Measurements from ENCODE around the gene MALSU1. TPM values are rescaled to one million over a fixed set of nuclear protein-coding genes. Genes with fewer than 3 reads are reported as not detected.
A peak's percentile ranks its signal among the peaks of the same experiment; 100 is the strongest.

The MALSU1 gene
- 46.6 and 58.5 TPM in 2 replicates for total RNA-seq

DNA sequence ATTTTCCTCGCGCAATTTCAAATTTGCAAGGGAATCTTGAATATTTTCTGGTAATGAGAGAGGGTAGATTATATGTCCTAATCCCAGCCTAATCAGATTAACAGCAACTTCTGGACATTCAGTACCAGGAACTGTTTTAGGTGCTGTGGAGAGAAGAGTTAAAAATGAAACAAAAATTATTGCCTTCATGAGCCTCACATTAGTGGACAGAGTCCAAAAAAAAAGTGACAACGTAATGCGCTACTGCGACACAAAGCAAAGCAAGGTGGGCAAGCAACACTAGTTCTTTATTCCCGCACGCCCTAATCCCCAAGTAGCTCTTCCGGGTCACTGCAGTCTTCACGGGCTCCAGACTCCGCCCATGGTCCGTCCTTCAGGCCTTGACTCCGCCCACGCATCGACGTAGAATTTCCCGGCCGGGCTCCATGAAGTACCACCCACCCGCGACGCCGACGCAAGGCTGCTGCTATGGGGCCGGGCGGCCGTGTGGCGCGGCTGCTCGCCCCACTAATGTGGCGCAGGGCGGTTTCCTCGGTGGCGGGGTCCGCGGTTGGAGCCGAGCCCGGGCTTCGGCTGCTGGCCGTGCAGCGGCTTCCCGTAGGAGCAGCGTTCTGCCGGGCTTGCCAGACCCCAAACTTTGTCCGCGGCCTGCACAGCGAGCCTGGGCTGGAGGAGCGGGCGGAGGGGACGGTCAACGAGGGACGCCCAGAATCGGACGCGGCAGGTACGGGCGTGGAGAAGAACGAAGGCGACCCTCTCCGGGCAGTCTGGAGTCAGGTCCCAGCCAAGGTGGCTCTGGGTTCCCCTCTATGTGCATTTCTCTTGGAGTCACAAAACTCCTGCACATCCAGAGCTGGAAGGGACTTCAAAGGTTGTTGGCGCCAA lies at the start of gene MALSU1:
TSS of gene MALSU1 (plus strand) at position 455 of the 885 bp plus-strand sequence. CDS start at position 469, 14 bp downstream.
- DNase-seq (ENCODE audit: low read depth in 2 of 2): peak; percentile 97 to 98

DNA sequence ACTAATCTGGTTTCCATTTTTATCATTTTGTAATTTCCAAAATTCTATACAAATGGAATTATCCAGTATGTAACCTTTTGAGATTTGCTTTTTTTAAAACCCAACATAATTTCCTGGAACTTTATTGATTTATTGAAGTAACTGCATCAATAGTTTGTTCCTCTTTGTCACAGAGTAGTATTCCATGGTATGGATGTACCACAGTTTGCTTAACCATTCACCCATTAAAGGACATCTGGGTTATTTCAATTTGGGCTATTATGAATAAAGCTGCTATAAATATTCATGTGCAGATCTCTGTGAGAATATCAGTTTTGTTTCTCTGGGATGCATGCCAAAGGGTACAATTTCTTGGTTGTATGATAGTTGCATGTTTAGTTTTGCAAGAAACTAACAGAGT lies 49.7 kb upstream of the MALSU1 start:
- no peak for DNase-seq (ENCODE audit: low read depth in 2 of 2)

DNA sequence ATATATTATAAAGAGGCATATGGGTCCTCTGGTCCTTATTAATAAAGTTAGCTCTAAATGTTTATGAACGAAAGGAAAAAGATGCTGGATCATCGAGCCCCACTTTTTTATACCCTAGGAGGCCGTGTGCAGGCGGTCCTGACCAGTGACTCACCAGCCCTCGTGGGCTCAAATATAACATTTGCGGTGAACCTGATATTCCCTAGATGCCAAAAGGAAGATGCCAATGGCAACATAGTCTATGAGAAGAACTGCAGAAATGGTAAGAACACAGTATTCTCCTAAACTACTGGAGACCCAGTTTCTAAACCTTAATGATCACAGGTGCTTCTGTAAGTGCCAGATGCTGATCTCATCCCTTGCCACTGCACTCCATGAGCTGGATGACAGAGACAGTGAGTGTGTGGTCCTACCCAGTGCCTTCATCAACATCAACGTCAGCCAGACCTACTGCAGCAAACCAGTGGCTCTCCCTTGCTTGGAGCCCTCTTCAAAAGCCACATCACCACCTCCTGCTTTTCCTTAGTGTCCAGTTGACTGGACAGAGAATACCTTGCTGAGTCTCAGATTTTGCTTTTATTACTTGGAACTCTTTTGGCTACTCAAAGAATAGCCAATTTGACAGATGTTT lies 45.0 kb upstream of the MALSU1 start:
- no peak for DNase-seq (ENCODE audit: low read depth in 2 of 2)

DNA sequence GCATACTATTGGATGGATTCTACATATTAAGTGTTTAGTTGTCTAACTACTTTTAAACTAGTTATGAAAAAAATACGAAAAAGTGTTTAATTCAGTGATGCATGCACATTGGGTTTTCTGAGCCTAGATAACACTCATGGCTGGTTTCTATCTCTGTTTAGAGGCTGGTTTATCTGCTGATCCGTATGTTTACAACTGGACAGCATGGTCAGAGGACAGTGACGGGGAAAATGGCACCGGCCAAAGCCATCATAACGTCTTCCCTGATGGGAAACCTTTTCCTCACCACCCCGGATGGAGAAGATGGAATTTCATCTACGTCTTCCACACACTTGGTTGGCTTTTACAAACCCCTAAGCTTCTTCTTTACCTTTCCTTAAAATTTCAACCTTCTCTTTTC lies 42.4 kb upstream of the MALSU1 start:
- DNase-seq (ENCODE audit: low read depth in 2 of 2): no peak

DNA sequence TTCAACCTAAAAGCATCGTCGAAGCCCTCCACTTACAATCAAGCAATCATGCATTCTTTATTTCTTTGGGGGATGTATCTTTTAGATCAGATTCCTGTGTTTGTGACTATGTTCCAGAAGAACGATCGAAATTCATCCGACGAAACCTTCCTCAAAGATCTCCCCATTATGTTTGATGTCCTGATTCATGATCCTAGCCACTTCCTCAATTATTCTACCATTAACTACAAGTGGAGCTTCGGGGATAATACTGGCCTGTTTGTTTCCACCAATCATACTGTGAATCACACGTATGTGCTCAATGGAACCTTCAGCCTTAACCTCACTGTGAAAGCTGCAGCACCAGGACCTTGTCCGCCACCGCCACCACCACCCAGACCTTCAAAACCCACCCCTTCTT lies 38.8 kb upstream of the MALSU1 start:
- no peak for DNase-seq (ENCODE audit: low read depth in 2 of 2)

DNA sequence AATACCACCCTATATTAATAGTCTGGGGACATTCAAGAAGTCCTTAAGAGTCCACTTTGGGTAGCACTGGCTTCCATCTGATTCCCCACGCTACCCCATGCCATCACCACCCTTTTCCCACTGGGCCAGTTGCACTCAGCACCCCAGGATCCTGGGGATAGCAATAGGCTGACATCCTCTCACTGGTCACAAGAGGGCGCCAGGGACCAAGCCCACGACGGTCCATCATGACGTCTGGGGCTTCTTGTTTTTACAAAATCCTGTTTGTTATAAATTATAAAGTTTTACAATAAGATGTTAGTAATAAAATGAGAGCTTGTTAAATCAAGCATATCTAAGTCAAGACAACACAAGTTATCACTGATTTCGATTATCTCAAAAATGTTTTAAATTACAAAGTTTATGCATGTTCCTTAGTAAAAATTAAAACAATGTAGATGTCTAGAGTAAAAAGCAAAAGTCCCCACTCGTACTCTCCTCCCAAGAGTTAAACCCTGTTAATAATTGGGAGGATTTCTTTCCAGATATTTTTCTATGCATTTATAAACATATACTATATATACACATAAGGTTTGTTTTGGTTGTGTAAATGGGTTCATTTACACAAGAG lies 37.2 kb upstream of the MALSU1 start:
- DNase-seq (ENCODE audit: low read depth in 2 of 2): peak; percentile 72 to 78

DNA sequence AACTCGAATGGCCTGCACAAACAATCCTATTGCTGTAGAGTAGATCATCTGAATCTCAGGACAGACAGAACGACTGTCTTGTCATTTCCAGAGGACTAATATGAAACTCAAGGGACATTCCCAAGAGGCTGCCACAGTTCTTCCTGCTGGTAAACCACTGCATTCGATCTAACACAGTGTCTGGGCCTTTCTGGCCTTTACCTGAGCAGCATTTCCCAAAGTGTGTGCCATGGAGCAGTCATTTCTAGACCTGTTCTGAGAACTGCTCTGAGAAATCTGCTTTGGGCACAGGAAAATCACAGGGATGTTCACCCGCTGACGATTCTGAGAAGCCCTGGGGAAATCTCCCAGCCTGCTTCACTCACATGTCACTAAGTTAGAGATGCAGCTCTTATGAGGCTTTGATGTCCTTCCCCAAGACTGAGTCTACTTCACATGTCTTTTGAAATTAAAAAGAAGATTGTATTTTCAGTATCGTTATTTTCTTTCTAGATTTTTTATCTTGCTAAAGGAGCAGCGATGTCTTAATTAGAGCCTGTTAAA lies 34.2 kb upstream of the MALSU1 start:
- DNase-seq (ENCODE audit: low read depth in 2 of 2): no peak

DNA sequence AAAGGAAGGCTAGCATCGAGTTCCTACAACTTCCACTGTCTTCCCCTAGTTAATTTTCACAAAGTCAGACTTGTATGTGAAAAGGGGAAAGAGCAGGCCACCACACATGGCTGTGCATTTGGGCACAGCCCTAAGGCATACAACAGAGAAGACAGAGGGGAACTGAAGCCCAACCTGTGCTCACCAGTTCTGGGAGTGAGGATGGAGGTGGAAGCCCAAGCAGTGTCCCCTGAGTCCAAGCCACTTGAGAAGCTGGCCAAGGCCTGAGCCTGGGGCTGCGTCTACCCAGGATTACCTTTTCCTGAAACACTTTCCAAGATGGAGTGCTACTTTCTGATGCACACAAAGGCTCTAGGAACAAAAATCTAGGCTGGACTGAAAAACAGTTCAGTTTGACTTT lies 32.2 kb upstream of the MALSU1 start:
- DNase-seq (ENCODE audit: low read depth in 2 of 2): no peak

DNA sequence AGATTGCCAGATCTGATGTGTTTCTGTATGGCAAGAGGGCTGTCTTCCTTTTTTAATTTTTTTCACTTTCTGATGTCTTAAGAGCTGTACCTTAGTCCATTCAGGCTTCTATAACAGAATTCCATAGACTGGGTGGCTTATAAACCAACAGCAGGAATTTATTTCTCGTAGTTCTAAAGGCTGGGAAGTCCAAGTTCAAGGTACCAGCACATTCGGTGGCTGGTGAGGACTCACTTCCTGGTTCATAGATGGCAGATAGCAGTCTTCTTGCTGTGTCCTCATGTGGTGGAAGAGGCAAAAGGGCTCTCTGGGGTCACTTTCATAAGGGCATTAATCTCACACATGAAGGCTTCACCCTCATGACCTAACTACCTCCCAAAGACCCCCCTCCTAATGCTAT lies 31.8 kb upstream of the MALSU1 start:
- no peak for DNase-seq (ENCODE audit: low read depth in 2 of 2)

DNA sequence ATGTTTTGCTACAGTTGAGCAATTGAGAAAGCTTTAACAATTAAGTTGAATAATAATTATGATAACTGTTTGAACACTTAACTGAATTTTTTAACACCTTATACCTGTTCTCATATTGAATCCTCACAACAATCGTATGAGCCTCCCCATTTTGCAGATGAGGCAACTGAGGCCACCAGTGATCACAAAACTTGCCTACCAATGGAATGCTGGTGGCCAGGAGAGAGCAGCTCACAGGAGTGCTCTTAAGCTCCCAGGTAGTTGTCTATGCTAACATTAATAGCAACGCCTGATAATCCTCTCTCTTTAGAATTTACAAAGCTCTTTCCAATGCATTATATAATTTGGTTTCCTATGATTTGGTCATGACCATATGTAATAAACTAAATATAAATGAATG lies 31.0 kb upstream of the MALSU1 start:
- DNase-seq (ENCODE audit: low read depth in 2 of 2): no peak

DNA sequence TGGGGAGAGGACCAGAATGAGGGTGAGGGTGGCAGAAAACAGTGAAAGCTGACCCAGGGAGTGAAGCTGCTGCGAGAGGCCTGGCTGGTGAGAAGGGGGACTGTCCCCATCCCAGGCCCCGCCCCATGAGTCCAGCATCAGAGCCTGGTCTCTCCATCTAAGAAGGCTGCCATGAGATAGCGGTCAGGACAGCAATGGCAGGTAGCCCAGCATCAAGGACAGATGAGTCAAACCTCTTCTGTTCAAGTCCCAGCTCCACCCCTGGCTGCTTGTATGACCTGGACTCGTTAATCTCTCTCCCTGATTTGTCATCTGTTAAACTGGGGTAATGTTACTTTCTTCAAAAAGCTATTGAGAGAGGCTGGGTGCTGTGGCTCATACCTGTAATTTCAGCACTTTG lies 30.4 kb upstream of the MALSU1 start:
- no peak for DNase-seq (ENCODE audit: low read depth in 2 of 2)

DNA sequence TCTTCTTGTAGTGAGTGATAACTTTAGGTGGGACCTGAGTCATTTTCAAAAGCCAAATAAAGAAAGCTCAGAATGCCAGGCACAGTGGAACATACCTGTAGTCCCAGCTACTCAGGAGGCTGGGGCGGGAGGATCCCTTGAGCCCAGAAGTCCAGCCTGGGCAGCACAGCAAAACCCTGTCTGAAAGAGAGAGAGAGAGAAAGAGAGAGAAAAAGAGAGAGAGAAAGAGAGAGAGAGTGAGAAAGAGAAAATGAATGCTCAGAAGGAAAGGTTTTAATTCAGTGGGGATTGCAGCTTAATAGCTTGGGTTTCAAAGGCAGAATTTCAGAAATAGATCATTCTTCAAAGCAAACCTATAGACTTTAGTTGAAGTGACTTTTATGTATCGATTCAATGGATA lies 26.9 kb upstream of the MALSU1 start:
- DNase-seq (ENCODE audit: low read depth in 2 of 2): no peak

DNA sequence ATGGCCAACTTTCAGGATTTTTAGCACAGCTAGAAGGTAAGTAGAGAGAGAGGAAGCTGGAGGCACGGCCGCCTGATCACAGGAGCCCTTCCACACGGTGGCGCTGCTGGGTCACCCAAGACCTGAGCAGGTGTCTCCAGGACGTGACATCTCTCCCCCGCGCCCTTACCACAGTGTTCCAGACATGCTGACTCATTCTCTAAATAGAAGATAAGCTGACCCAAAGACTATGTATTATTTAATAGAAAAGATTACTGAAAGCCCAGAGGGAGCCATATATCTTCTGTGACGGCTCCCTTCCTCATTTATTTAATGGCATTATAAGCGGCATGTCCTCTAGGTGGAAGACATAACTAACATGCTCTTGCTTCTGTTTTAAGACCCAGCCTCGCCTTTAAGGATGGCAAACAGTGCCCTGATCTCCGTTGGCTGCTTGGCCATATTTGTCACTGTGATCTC lies 26.0 kb upstream of the MALSU1 start:
- DNase-seq (ENCODE audit: low read depth in 2 of 2): peak; percentile 85 to 87

DNA sequence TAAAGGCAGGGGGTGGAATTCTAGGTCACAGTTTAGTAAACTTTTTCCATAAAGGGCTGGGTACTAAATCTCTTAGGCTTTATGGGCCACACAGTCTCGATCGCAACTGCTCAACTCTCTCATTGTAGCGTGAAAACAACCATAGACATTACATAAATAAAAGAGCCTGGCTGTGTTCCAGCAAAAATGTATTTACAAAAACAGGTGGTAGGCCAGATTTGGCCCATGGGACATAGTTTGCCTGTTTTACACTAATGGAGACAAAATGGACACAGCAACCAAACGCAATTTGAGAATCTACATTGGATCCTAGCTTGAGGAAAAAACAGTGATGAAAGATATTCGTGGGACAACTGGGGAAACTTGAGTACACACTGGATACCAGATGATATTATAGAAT lies 23.2 kb upstream of the MALSU1 start:
- peak in 1 of 2 donors; percentile 15 for DNase-seq (ENCODE audit: low read depth in 2 of 2)

DNA sequence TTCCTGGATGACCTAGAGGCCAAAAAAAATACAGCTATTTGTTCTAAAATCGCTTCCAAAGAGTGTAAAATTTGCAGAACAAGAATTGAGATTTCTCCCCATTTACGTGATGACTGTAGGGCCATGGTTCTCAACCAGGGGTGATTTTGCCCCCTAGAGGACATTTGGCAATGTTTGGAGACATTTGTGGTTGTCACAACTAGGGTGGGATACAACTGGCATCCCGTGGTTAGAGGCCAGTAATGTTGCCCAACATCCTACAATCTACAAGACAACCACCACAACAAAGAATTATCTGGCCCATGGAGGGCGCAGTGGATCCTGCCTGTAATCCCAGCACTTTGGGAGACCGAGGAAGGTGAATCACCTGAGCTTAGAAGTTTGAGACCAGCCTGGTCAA lies 22.8 kb upstream of the MALSU1 start:
- DNase-seq (ENCODE audit: low read depth in 2 of 2): peak in 1 of 2 donors; percentile 16

DNA sequence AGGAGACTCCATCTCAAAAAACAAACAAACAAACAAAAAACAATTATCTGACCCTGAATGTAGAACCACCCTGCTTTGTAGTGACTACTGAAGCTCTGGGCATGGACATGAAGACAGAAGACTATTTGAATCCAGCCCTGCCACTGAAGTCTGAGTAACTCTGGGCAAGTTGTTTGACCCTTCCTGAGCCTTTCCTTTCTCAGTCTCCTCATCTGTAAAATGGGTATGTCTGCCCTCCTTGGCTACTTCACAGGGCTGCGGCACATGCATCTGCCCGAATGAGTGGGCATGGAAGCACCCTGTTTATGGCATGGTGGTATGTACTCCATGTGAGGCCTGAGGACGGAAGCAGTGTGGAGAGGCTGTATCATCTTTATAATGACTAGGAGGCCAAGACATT lies 22.2 kb upstream of the MALSU1 start:
- no peak for DNase-seq (ENCODE audit: low read depth in 2 of 2)

DNA sequence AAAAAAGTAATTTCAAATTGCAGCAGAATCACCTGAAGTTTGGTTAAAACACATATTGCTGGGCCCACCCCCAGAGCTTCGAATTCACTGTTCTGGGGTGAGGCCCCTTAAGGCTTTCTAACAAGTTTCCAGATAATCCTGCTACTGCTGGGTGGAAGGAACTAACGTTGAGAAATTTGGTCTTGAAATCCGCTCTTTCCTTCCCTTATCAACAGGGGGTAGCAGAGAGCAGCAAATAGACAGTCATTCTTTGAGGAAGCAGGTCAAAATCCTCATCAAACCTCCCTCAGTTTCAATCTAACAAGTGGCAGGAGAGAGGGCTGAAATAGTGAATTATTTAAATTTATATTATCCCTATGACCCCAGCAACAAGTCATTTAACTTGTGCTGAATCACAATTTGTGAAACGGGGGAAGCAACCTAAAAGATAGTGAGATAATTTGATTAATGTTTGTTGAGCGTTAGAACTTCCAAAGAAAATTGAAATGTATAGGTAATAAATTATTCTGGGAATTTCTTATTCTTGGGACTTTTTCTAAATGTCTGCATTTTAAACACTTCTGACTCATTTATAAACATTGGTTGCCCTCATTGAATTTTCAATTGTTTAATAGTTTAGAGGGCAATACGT lies 21.7 kb upstream of the MALSU1 start:
- DNase-seq (ENCODE audit: low read depth in 2 of 2): peak; percentile 75 to 76

DNA sequence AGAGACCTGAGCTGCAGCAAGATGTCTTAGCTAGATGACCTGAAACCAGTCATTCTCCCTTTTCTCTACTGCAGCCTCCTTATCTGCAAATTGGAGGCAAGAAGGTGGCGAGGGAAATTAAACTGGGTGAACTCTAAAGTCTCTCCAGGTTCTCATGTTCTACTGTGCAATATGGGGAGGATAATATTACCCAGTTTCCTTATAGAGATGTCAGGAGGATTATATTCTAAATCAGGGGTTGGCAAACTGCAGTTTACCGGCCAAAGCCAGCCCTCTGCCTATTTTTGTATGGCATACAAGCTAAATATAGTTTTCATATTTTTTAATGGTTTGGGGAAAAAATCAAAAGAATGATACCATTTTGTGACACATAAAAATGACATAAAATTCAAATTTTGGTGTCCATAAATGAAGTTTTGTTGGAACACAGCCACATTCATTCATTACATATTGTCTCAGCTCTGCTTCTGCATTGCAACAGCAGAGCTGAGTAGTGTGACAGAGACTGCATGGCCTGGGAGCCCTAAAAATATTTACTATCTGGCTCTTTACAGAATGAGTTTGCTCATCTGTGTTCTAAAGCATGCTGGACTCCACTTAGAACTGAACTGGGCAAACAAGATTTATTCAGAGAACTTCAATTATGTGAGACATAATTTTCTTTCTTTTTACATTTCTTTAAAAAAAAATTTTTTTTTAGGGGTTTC lies 19.2 kb upstream of the MALSU1 start:
- DNase-seq (ENCODE audit: low read depth in 2 of 2): no peak

DNA sequence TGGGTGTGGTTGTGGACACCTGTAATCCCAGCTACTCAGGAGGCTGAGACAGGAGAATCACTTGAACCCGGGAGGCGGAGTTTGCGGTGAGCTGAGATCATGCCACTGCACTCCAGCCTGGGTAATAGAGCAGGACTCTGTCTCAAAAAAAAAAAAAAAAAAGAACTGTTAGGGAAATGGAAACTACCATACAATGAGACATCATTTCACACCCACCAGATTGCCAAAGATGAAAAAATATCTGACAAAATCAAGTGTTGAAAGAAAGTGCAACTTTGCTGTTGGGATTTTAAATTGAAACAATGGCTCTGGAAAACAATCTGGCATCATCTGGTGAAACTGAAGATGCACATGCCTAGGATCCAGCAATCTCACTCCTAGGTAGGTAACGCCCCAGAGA lies 16.1 kb upstream of the MALSU1 start:
- no peak for DNase-seq (ENCODE audit: low read depth in 2 of 2)

DNA sequence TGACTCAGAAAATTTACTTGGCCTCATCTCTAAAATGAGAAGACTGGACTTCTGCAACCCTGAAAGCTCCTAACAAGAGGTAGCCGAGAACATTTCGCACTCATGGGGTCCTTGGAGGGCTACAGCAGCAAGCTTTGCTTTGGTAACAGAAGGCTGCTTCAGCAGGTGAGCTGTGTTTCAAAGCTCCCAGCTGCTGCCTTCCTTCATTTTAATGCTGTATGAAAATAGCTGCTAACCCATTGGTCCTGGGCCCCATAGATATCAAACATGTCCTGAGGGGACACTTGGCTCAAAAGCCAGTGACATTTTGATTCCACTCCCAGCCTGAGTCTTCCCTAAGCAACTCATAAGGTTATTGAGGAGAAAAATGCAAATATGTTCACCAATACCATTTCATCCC lies 14.3 kb upstream of the MALSU1 start:
- no peak for DNase-seq (ENCODE audit: low read depth in 2 of 2)

All from lung microvascular endothelial cell (primary cell).